Cerebellar nuclear complex (tissue), 1 donor: Measurements from ENCODE around the gene LOXHD1.
A peak's percentile ranks its signal among the peaks of the same experiment; 100 is the strongest.

Experiments used
- DNase-seq, 2 experiments: peaks; one replicate each; lab custom pipeline; 2025; lab: John Stamatoyannopoulos, UW

LOXHD1 gene

GRCh38 chr18:46676182-46676835 is 19.3 kb upstream of the LOXHD1 start:
- no peak for DNase-seq

GRCh38 chr18:46675112-46675511 is 18.1 kb upstream of the LOXHD1 start:
- no peak for DNase-seq

GRCh38 chr18:46672062-46672970 is 15.3 kb upstream of the LOXHD1 start:
- no peak for DNase-seq

- DNase-seq = no peak
Measured at GRCh38 chr18:46668694-46669093, 11.7 kb upstream of the LOXHD1 start.

GRCh38 chr18:46668135-46668534 is 11.1 kb upstream of the LOXHD1 start:
- DNase-seq = no peak

GRCh38 chr18:46663539-46663938 is 6.5 kb upstream of the LOXHD1 start:
- no peak for DNase-seq

GRCh38 chr18:46660957-46661749 is 4.1 kb upstream of the LOXHD1 start:
- peak in 1 of 2 experiments; percentile 15 for DNase-seq

- no peak for DNase-seq
Measured at GRCh38 chr18:46659484-46659883, 2.5 kb upstream of the LOXHD1 start.

GRCh38 chr18:46656326-46657114 is 500 bp downstream of the LOXHD1 start:
- no peak for DNase-seq

- no peak for DNase-seq
Measured at GRCh38 chr18:46652372-46652771, 4.6 kb downstream of the LOXHD1 start.

- DNase-seq = no peak
Measured at GRCh38 chr18:46650681-46651080, 6.3 kb downstream of the LOXHD1 start.

GRCh38 chr18:46649071-46649862 is 7.8 kb downstream of the LOXHD1 start:
- no peak for DNase-seq

- DNase-seq = no peak
Measured at GRCh38 chr18:46646468-46646867, 10.6 kb downstream of the LOXHD1 start.

- no peak for DNase-seq
Measured at GRCh38 chr18:46642561-46642960, 14.5 kb downstream of the LOXHD1 start.

GRCh38 chr18:46641917-46642316 is 15.1 kb downstream of the LOXHD1 start:
- no peak for DNase-seq

GRCh38 chr18:46639386-46639785 is 17.6 kb downstream of the LOXHD1 start:
- DNase-seq = no peak

- DNase-seq = no peak
Measured at GRCh38 chr18:46636040-46636630, 20.9 kb downstream of the LOXHD1 start.

GRCh38 chr18:46632401-46633071 is 24.5 kb downstream of the LOXHD1 start:
- DNase-seq = no peak

- DNase-seq = no peak
Measured at GRCh38 chr18:46630991-46631390, 26.0 kb downstream of the LOXHD1 start.

GRCh38 chr18:46630160-46630559 is 26.9 kb downstream of the LOXHD1 start:
- no peak for DNase-seq
